Measurements from ENCODE around the gene NLRC5. TPM values are rescaled to one million over a fixed set of nuclear protein-coding genes. Genes with fewer than 3 reads are reported as not detected.

The NLRC5 gene
- total and polyA plus RNA-seq, 2 donors (not counting 3 experiments of a cell fraction or from before 2014, with no cell fraction given) = 7.4 to 26.3 TPM

- intact Hi-C loops (cut with micrococcal nuclease) (no loop called here), dilution Hi-C loops (cut with MboI; ENCODE audit: extremely low pct_ligation_motif_present, low sequenced_read_pairs) (no loop called here)
- no peak overlapping the region for H3K4me3 ChIP-seq (replicated peaks in 1 of 3; ENCODE audit: insufficient read depth in 1 of 3, low read depth in 1 of 3, low read length in 3 of 3)
- H3K79me2 ChIP-seq (ENCODE audit: control insufficient read depth, insufficient read depth, low read length) = peaks cover 20% of the 10 kb centered on the region
- no peaks in the 10 kb centered on the region for H3K9me3 ChIP-seq (replicated peaks; ENCODE audit: control insufficient read depth, insufficient read depth, low read length)
- no peaks in the 10 kb centered on the region for H3K27me3 ChIP-seq (ENCODE audit: control insufficient read depth in 2 of 2, insufficient read depth in 2 of 2, low read length in 2 of 2)
- no peaks in the 10 kb centered on the region for H4K20me1 ChIP-seq (replicated peaks; ENCODE audit: control insufficient read depth, extremely low read depth, insufficient read depth, low read length)
- peaks cover 20% of the 10 kb centered on the region for H3K4me1 ChIP-seq (ENCODE audit: control insufficient read depth, extremely low read depth, insufficient read depth, low read length)
- no peaks in the 10 kb centered on the region for H3K36me3 ChIP-seq (ENCODE audit: control insufficient read depth in 2 of 2, extremely low read depth in 1 of 2, insufficient read depth in 2 of 2, low read length in 2 of 2)
- DNase-seq (ENCODE audit: low read depth, low spot score) (no peak), FAIRE-seq (no peak)
- H3K9ac ChIP-seq (replicated peaks; ENCODE audit: extremely low read depth, insufficient read depth, low read length) = no peak overlapping the region
- POLR2A ChIA-PET = no interaction called here
- no peak overlapping the region for H3K27ac ChIP-seq (ENCODE audit: insufficient read depth, low read depth, low read length)
- no peak overlapping the region for H3K4me2 ChIP-seq (ENCODE audit: insufficient read depth, low read length)
- no peak for TF ChIP-seq GATA2 (IDR thresholded peaks at IDR 0.05; ENCODE audit: insufficient read depth, insufficient read length, low read depth, low read length)
- TF ChIP-seq POLR2AphosphoS5 (IDR thresholded peaks at IDR 0.05; ENCODE audit: insufficient read depth, low read depth, low read length) = no peak
- TF ChIP-seq MAX (IDR thresholded peaks at IDR 0.05; ENCODE audit: insufficient read depth, insufficient read length) = no peak
- TF ChIP-seq FOS (IDR thresholded peaks at IDR 0.05; ENCODE audit: borderline replicate concordance, insufficient read depth, low read length) = no peak
- TF ChIP-seq POLR2A (IDR thresholded peaks at IDR 0.05; ENCODE audit: low read depth, low read length) = no peak
- no peak for TF ChIP-seq MYC (IDR thresholded peaks at IDR 0.05; ENCODE audit: low read depth, low read length)
- no peak for TF ChIP-seq CTCF (IDR thresholded peaks at IDR 0.05; ENCODE audit: extremely low read depth in 1 of 2, insufficient read depth in 1 of 2, low read depth in 1 of 2, low read length in 2 of 2)
- TF ChIP-seq EZH2 (IDR thresholded peaks at IDR 0.05; ENCODE audit: borderline replicate concordance, low read depth, low read length, severe bottlenecking) = no peak
- TF ChIP-seq JUN (IDR thresholded peaks at IDR 0.05; ENCODE audit: borderline replicate concordance, insufficient read depth, insufficient read length, low read depth) = no peak
- H2AFZ ChIP-seq (ENCODE audit: low read depth, low read length) = no peak overlapping the region
- CTCF ChIA-PET = interaction anchor here (1.1 to 1.8 kb wide), 2 partner anchors 9 to 13 kb away, joined by 4 to 9 read pairs; no protein-coding TSS in a partner anchor
- TSS peak; percentile 2 for BruUV-seq (replicated peaks)
- no peaks in the 10 kb centered on the region for H3K9me1 ChIP-seq (replicated peaks; ENCODE audit: control insufficient read depth, extremely low read depth, insufficient read depth, low read length)
Measured at GRCh38 chr16:57096192-57096591, 106.8 kb downstream of the NLRC5 start.

Measured in endothelial cell of umbilical vein (primary cell).